Neural cell (in vitro differentiated cells): Measurements from ENCODE around the gene TMOD1. TPM values are rescaled to one million over a fixed set of nuclear protein-coding genes. Genes with fewer than 3 reads are reported as not detected.

Source experiments
- H2AFZ ChIP-seq: fragments of 200-600, 300-800 bp; sonication (generic), shearing (Covaris generic); 2 replicates; pipeline ENCODE4 v1.6.0; 2014; ENCODE audit warnings: low read depth, mild to moderate bottlenecking, antibody characterized with exemption, low read length, moderate library complexity
- H3F3A ChIP-seq: fragments of 200-600 bp; shearing (Covaris generic); 2 replicates; pipeline ENCODE4 v1.6.1; 2016; ENCODE audit warnings: mild to moderate bottlenecking, moderate library complexity, mixed read lengths, antibody characterized with exemption, low read length; ENCODE audit not compliant: insufficient read depth, poor library complexity, severe bottlenecking
- H3K27ac ChIP-seq: fragments of 200-600, 300-800 bp; sonication (generic), shearing (Covaris generic); 2 replicates; pipeline ENCODE4 v1.5.1; 2014; ENCODE audit warnings: mild to moderate bottlenecking, low read length, moderate library complexity
- H3K27me3 ChIP-seq: fragments of 300-800, 200-600 bp; sonication (generic), shearing (Covaris generic); 2 replicates; pipeline ENCODE4 v1.6.0; 2014; ENCODE audit warnings: mild to moderate bottlenecking, low read depth, low read length, moderate library complexity; ENCODE audit not compliant: insufficient read depth
- H3K36me3 ChIP-seq: fragments of 300-800, 200-600 bp; sonication (generic), shearing (Covaris generic); 2 replicates; pipeline ENCODE4 v1.5.1; 2014; ENCODE audit warnings: mild to moderate bottlenecking, antibody characterized with exemption, low read length, moderate library complexity; ENCODE audit not compliant: insufficient read depth
- H3K4me2 ChIP-seq: fragments of 300-800, 200-600 bp; sonication (generic), shearing (Covaris generic); 2 replicates; pipeline ENCODE4 v1.6.0; 2014; ENCODE audit warnings: mild to moderate bottlenecking, low read length
- H3K4me3 ChIP-seq: fragments of 300-800, 200-600 bp; sonication (generic), shearing (Covaris generic); 2 replicates; pipeline ENCODE4 v1.5.1; 2014; ENCODE audit warnings: mild to moderate bottlenecking, low read length, moderate library complexity
- H3K79me2 ChIP-seq: fragments of 200-600 bp; shearing (Covaris generic); replicated peaks from 2 replicates; pipeline ENCODE4 v1.6.0; 2014; ENCODE audit warnings: mild to moderate bottlenecking, low read length, moderate library complexity; ENCODE audit not compliant: insufficient read depth
- H3K9ac ChIP-seq: fragments of 300-800, 200-600 bp; sonication (generic), shearing (Covaris generic); 2 replicates; pipeline ENCODE4 v1.6.1; 2016; ENCODE audit warnings: mild to moderate bottlenecking, low read length, mixed read lengths
- H3K9me2 ChIP-seq: fragments of 200-600 bp; shearing (Covaris generic); 2 replicates; pipeline ENCODE4 v1.6.1; 2016; ENCODE audit warnings: mild to moderate bottlenecking, low read length, mixed read lengths; ENCODE audit not compliant: insufficient read depth
- H3K9me3 ChIP-seq: fragments of 200-600, 300-800 bp; sonication (generic), shearing (Covaris generic); 2 replicates; pipeline ENCODE4 v1.6.1; 2016; ENCODE audit warnings: mild to moderate bottlenecking, mixed run types, low read length, moderate library complexity, mixed read lengths
- H4K20me1 ChIP-seq: fragments of 200-600 bp; shearing (Covaris generic); 2 replicates; pipeline ENCODE4 v1.6.1; 2016; ENCODE audit warnings: mild to moderate bottlenecking, mixed run types; ENCODE audit not compliant: insufficient read depth
- EP300 ChIP-seq: fragments of 450-650 bp; conservative IDR thresholded peaks from 2 replicates; pipeline ENCODE4 v1.6.1; 2014; ENCODE audit warnings: antibody characterized with exemption, mild to moderate bottlenecking, moderate library complexity; ENCODE audit not compliant: poor library complexity, severe bottlenecking
- EZH2 ChIP-seq: fragments of 200-600, 300-800 bp; shearing (Covaris generic), sonication (generic); IDR thresholded peaks from 2 replicates; pipeline ENCODE4 v1.6.1; 2014; ENCODE audit warnings: antibody characterized with exemption, low read length, borderline replicate concordance, mild to moderate bottlenecking; ENCODE audit not compliant: insufficient read depth, poor library complexity, severe bottlenecking
- MXI1 ChIP-seq: fragments of 450-650 bp; conservative IDR thresholded peaks from 2 replicates; pipeline ENCODE4 v1.6.1; 2014; ENCODE audit warnings: antibody characterized with exemption, mild to moderate bottlenecking; ENCODE audit not compliant: poor library complexity, severe bottlenecking
- POLR2AphosphoS5 ChIP-seq: IDR thresholded peaks from 2 replicates; pipeline ENCODE4 v1.6.1; 2012
- RAD21 ChIP-seq: fragments of 450-650 bp; conservative IDR thresholded peaks from 2 replicates; pipeline ENCODE4 v1.6.1; 2014; ENCODE audit warnings: antibody characterized with exemption, mild to moderate bottlenecking, moderate library complexity
- SMC3 ChIP-seq: fragments of 450-650 bp; conservative IDR thresholded peaks from 2 replicates; pipeline ENCODE4 v1.6.1; 2014; ENCODE audit warnings: antibody characterized with exemption, mild to moderate bottlenecking, moderate library complexity; ENCODE audit not compliant: poor library complexity
- TAF1 ChIP-seq: IDR thresholded peaks from 2 replicates; pipeline ENCODE4 v1.6.1; 2012; ENCODE audit warnings: low read depth
- polyA plus RNA-seq: library from polyadenylated mRNA; depleted of rRNA; stranded (reverse); fragments of >200 nt; gene quantifications from 2 replicates; pipeline ENCODE4 v1.2.3, GENCODE V29; 2014
- TF ChIP-seq, protein P1 (sequence below): IDR thresholded peaks from 2 replicates; pipeline ENCODE4 v1.6.1; 2012; ENCODE audit warnings: borderline replicate concordance
- TF ChIP-seq, protein P2 (sequence below): fragments of 450-650 bp; IDR thresholded peaks from 2 replicates; pipeline ENCODE4 v1.5.1; 2014; ENCODE audit warnings: antibody characterized with exemption, mild to moderate bottlenecking, moderate library complexity; ENCODE audit not compliant: poor library complexity, severe bottlenecking

TMOD1 gene
- polyA plus RNA-seq, 1 donor from 2014 or later = 0.17 TPM

DNA sequence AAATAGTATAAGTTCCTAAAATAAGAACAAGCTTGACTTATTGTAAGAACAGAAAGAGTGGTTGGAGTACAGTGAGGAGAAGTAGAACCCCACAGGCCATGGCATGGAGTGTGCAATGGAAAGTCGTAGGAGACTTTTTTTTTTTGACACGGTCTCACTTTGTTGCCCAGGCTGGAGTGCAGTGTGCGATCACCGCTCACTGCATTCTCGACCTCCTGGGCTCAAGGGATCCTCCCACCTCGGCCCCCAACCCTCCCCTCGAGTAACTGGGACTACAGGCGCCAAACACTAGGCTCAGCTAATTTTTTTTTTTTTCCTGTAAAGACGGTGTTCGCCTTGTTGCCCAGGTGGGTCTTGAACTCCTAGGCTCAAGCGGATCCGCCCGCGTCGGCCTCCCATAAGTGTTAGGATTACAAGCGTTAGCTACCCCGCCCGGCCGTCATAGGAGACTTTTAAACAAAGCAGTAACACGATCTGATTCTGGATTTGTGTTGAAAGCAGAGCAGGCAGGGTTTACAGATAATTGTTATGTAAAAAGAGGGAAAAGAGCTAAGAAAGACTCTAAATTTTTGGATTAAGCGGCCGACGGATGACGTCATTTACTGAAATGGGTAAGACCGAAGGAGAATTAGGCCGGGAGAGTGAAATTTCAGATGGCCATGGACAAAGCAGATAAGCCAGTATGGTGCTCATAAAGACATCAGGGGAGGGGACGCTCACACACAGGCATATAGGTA, 130.9 kb downstream of the TMOD1 start:
- TF ChIP-seq RAD21 (no peak), EZH2 (no peak), SMC3 (no peak), MXI1 (no peak), EP300 (no peak), TAF1 (no peak)
- TF ChIP-seq, protein P1, sequence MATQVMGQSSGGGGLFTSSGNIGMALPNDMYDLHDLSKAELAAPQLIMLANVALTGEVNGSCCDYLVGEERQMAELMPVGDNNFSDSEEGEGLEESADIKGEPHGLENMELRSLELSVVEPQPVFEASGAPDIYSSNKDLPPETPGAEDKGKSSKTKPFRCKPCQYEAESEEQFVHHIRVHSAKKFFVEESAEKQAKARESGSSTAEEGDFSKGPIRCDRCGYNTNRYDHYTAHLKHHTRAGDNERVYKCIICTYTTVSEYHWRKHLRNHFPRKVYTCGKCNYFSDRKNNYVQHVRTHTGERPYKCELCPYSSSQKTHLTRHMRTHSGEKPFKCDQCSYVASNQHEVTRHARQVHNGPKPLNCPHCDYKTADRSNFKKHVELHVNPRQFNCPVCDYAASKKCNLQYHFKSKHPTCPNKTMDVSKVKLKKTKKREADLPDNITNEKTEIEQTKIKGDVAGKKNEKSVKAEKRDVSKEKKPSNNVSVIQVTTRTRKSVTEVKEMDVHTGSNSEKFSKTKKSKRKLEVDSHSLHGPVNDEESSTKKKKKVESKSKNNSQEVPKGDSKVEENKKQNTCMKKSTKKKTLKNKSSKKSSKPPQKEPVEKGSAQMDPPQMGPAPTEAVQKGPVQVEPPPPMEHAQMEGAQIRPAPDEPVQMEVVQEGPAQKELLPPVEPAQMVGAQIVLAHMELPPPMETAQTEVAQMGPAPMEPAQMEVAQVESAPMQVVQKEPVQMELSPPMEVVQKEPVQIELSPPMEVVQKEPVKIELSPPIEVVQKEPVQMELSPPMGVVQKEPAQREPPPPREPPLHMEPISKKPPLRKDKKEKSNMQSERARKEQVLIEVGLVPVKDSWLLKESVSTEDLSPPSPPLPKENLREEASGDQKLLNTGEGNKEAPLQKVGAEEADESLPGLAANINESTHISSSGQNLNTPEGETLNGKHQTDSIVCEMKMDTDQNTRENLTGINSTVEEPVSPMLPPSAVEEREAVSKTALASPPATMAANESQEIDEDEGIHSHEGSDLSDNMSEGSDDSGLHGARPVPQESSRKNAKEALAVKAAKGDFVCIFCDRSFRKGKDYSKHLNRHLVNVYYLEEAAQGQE = peak; percentile 24
- TF ChIP-seq, protein P2, sequence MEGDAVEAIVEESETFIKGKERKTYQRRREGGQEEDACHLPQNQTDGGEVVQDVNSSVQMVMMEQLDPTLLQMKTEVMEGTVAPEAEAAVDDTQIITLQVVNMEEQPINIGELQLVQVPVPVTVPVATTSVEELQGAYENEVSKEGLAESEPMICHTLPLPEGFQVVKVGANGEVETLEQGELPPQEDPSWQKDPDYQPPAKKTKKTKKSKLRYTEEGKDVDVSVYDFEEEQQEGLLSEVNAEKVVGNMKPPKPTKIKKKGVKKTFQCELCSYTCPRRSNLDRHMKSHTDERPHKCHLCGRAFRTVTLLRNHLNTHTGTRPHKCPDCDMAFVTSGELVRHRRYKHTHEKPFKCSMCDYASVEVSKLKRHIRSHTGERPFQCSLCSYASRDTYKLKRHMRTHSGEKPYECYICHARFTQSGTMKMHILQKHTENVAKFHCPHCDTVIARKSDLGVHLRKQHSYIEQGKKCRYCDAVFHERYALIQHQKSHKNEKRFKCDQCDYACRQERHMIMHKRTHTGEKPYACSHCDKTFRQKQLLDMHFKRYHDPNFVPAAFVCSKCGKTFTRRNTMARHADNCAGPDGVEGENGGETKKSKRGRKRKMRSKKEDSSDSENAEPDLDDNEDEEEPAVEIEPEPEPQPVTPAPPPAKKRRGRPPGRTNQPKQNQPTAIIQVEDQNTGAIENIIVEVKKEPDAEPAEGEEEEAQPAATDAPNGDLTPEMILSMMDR = no peak
- Histone ChIP-seq H3K36me3 (no peaks in the 10 kb centered on the region), H2AFZ (peak overlapping the region; percentile 94), H3K79me2 (peaks cover 75% of the 10 kb centered on the region), H3K9me2 (no peaks in the 10 kb centered on the region), H3K4me3 (peak overlapping the region; percentile 96), H3F3A (peaks cover 7% of the 10 kb centered on the region), H3K4me2 (peak overlapping the region; percentile 99), H3K9ac (peak overlapping the region; percentile 98), H4K20me1 (no peaks in the 10 kb centered on the region), H3K9me3 (no peaks in the 10 kb centered on the region), H3K27ac (peak overlapping the region; percentile 99), H3K27me3 (no peaks in the 10 kb centered on the region)

GRCh38 chr9:97632985-97633858, 131.8 kb downstream of the TMOD1 start, which contains the start of the genes NCBP1 and TSTD2:
Gene NCBP1 (plus strand): TSS chr9:97633821. CDS start chr9:97633882, 61 bp downstream.
Gene TSTD2 (minus strand): TSS chr9:97633368. CDS start chr9:97627562, 5,806 bp downstream.
- Histone ChIP-seq H3F3A (peaks cover 7% of the 10 kb centered on the region), H4K20me1 (no peaks in the 10 kb centered on the region), H3K27ac (peak within 1 kb of the TSS; percentile 99), H3K4me2 (peak within 1 kb of the TSS; percentile 99), H3K4me3 (peak within 1 kb of the TSS; percentile 96), H3K27me3 (no peaks in the 10 kb centered on the region), H3K9ac (peak within 1 kb of the TSS; percentile 98), H3K9me2 (no peaks in the 10 kb centered on the region), H3K79me2 (peaks cover 75% of the 10 kb centered on the region), H2AFZ (peak within 1 kb of the TSS; percentile 94), H3K36me3 (no peaks in the 10 kb centered on the region), H3K9me3 (no peaks in the 10 kb centered on the region)
- TF ChIP-seq RAD21 (no peak), EZH2 (no peak), POLR2AphosphoS5 (peak; percentile 92), MXI1 (peak; percentile 84), EP300 (peak; percentile 66), TAF1 (peak; percentile 71)
- TF ChIP-seq, protein P1 = peak; percentile 60
- TF ChIP-seq, protein P2 = peak; percentile 36
